Adrenal gland (tissue), 5 donors: ENCODE results near the gene IDH3A.

ENCODE experiments used
- CTCF ChIP-seq, 6 experiments: fragments of 450-650 bp in 4 of 6; fragments of 200-600 bp in 2 of 6; sonication (generic) in 1 of 6; IDR thresholded peaks; 1 replicate in 5 of 6; 2 replicates in 1 of 6; pipeline versions ENCODE4 v1.5.1 to v1.8.0; 2016 to 2021; ENCODE audit warnings: antibody characterized with exemption in 6 of 6, mild to moderate bottlenecking in 2 of 6, moderate library complexity in 1 of 6
- POLR2A ChIP-seq, 2 donors: fragments of 450-650 bp; IDR thresholded peaks; one replicate each; pipeline ENCODE4 v1.6.1; 2017; ENCODE audit warnings: antibody characterized with exemption in 2 of 2, mild to moderate bottlenecking in 2 of 2, moderate library complexity in 1 of 2
- donor health status: DM: no; HTN: no; CAD: no.

- TF ChIP-seq CTCF (IDR thresholded peaks at IDR 0.05) (no peak), POLR2A (IDR thresholded peaks at IDR 0.05) (no peak)
These were observed 47.6 kb upstream of the IDH3A start for GRCh38 chr15:78101423-78102105.
